Tibial nerve (tissue), 4 donors: Measurements from ENCODE around the gene ALOX5AP.

ENCODE experiments used
- EP300 ChIP-seq, 2 donors: sonication (generic); formaldehyde crosslinking; IDR thresholded peaks; one replicate each; pipeline ENCODE4 v1.6.1; 2017; ENCODE audit warnings: antibody characterized with exemption in 2 of 2, mild to moderate bottlenecking in 1 of 2
- POLR2A ChIP-seq, 2 donors: fragments of 450-650 bp; IDR thresholded peaks; one replicate each; pipeline ENCODE4 v1.6.1; 2017; ENCODE audit warnings: antibody characterized with exemption in 2 of 2, mild to moderate bottlenecking in 2 of 2, moderate library complexity in 2 of 2
- TF ChIP-seq, protein P1 (sequence below), 5 experiments: fragments of 200-600 bp in 3 of 5; fragments of 450-650 bp in 2 of 5; sonication (generic) in 3 of 5; IDR thresholded peaks; one replicate each; pipeline ENCODE4 v1.5.1; 2016 to 2019; ENCODE audit warnings: antibody characterized with exemption in 5 of 5, mild to moderate bottlenecking in 3 of 5, moderate library complexity in 2 of 5

DNA sequence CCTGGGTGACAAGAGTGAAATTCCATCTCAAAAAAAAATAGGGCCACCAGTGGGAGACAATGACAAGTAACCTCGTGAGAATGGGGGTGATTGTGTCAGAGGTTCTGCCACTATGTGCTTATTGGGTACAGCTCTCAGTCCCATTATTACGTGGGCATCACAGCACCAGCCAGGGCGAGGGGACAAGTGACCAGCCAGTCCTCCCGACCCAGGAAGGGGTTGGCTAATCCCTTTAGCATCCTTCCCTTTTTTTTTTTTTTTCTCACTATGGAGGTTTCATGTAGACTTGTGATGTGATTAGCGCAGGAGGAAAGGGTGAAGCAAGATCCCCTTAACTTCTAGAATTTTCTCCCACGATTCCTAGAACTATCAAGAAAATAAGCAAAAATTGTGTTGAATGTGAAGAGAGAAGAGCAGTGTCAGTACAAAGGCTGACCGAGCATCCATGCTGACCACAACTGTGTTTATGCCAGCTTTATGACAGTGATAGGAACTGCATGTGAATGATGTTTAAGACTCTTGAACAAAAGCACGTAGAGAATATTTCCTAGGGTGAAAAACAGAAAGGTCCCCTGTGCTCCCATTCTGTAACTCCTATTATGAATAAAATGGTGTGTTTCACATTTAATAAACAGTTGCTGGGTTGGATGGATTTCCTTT is 50.0 kb downstream of the ALOX5AP start:
- TF ChIP-seq, protein P1, sequence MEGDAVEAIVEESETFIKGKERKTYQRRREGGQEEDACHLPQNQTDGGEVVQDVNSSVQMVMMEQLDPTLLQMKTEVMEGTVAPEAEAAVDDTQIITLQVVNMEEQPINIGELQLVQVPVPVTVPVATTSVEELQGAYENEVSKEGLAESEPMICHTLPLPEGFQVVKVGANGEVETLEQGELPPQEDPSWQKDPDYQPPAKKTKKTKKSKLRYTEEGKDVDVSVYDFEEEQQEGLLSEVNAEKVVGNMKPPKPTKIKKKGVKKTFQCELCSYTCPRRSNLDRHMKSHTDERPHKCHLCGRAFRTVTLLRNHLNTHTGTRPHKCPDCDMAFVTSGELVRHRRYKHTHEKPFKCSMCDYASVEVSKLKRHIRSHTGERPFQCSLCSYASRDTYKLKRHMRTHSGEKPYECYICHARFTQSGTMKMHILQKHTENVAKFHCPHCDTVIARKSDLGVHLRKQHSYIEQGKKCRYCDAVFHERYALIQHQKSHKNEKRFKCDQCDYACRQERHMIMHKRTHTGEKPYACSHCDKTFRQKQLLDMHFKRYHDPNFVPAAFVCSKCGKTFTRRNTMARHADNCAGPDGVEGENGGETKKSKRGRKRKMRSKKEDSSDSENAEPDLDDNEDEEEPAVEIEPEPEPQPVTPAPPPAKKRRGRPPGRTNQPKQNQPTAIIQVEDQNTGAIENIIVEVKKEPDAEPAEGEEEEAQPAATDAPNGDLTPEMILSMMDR (IDR thresholded peaks at IDR 0.05) = no peak
- no peak for TF ChIP-seq EP300 (IDR thresholded peaks at IDR 0.05)
- no peak for TF ChIP-seq POLR2A (IDR thresholded peaks at IDR 0.05)
